Measurements from ENCODE around the gene MARCHF10. TPM values are rescaled to one million over a fixed set of nuclear protein-coding genes. Genes with fewer than 3 reads are reported as not detected.

The MARCHF10 gene
- polyA plus RNA-seq, 3 donors = not detected

GRCh38 chr17:62753562-62753961, 54.6 kb downstream of the MARCHF10 start:
- no peak overlapping the region for H3K9ac ChIP-seq (ENCODE audit: insufficient read depth, low read length, poor library complexity, severe bottlenecking)
- no peaks in the 10 kb centered on the region for H3K36me3 ChIP-seq (replicated peaks in 1 of 2; ENCODE audit: control insufficient read depth in 1 of 2, insufficient read depth in 2 of 2, low read length in 2 of 2)
- H3K4me1 Mint-ChIP-seq = no peaks in the 10 kb centered on the region
- TF ChIP-seq CTCF (IDR thresholded peaks at IDR 0.05) = no peak
- peaks cover 1 to 3% (median 1%) of the 10 kb centered on the region in 3 donors for H3K27me3 Mint-ChIP-seq (ENCODE audit: low read depth in 3 of 3)
- no peak overlapping the region for H3K4me2 ChIP-seq (replicated peaks; ENCODE audit: extremely low read depth, low read length, poor library complexity, severe bottlenecking)
- H3K79me2 ChIP-seq (ENCODE audit: insufficient read depth, low read length) = no peaks in the 10 kb centered on the region
- H3K27ac ChIP-seq (ENCODE audit: low read depth in 1 of 2, low read length in 2 of 2) = no peak overlapping the region
- no peak overlapping the region for H3K4me3 ChIP-seq (replicated peaks in 1 of 3; ENCODE audit: low read depth in 2 of 3, low read length in 3 of 3)
- 91% methylated on average over 6 of the region's 7 CpGs for WGBS (ENCODE audit: insufficient coverage)
- H3K27me3 ChIP-seq (ENCODE audit: control insufficient read depth in 2 of 2, insufficient read depth in 2 of 2, low read length in 2 of 2) = no peaks in the 10 kb centered on the region
- H4K20me1 ChIP-seq (ENCODE audit: insufficient read depth, low read length) = no peaks in the 10 kb centered on the region
- H3K4me1 ChIP-seq (ENCODE audit: control insufficient read depth in 1 of 2, insufficient read depth in 2 of 2, low read length in 2 of 2) = no peaks in the 10 kb centered on the region
- no peak overlapping the region for H3K4me3 Mint-ChIP-seq
- no peak overlapping the region for H2AFZ ChIP-seq (ENCODE audit: insufficient read depth, low read depth, low read length, poor library complexity, severe bottlenecking)
- no peaks in the 10 kb centered on the region for H3K9me3 ChIP-seq (replicated peaks in 1 of 2; ENCODE audit: control insufficient read depth in 1 of 2, insufficient read depth in 1 of 2, low read length in 2 of 2)
- no peaks in the 10 kb centered on the region for H3K36me3 Mint-ChIP-seq
- no peak for DNase-seq
- no peaks in the 10 kb centered on the region for H3K9me3 Mint-ChIP-seq
- H3K27ac Mint-ChIP-seq = peak overlapping the region in 2 of 7 donors; percentile 21 to 51
- intact Hi-C loops (cut with micrococcal nuclease) = no loop called here

GRCh38 chr17:62751060-62751691, 56.9 kb downstream of the MARCHF10 start:
- no peak overlapping the region for H2AFZ ChIP-seq (ENCODE audit: insufficient read depth, low read depth, low read length, poor library complexity, severe bottlenecking)

More at GRCh38 chr17:62751060-62751691, 56.9 kb downstream of the MARCHF10 start:
- no peak overlapping the region for H3K27ac ChIP-seq (ENCODE audit: low read depth in 1 of 2, low read length in 2 of 2)
- H3K4me3 ChIP-seq (replicated peaks in 1 of 3; ENCODE audit: low read depth in 2 of 3, low read length in 3 of 3) = no peak overlapping the region
- 85% methylated on average over 11 of the region's 12 CpGs for WGBS (ENCODE audit: insufficient coverage)
- no peaks in the 10 kb centered on the region for H3K9me3 ChIP-seq (replicated peaks in 1 of 2; ENCODE audit: control insufficient read depth in 1 of 2, insufficient read depth in 1 of 2, low read length in 2 of 2)
- Mint-ChIP-seq H3K27ac (no peak overlapping the region), H3K4me3 (no peak overlapping the region), H3K9me3 (no peaks in the 10 kb centered on the region), H3K36me3 (no peaks in the 10 kb centered on the region), H3K4me1 (no peaks in the 10 kb centered on the region), H3K27me3 (ENCODE audit: low read depth in 3 of 3) (peaks cover 1 to 2% (median 1%) of the 10 kb centered on the region in 3 donors)
- no peak for DNase-seq
- intact Hi-C loops (cut with micrococcal nuclease) = no loop called here
- H3K27me3 ChIP-seq (ENCODE audit: control insufficient read depth in 2 of 2, insufficient read depth in 2 of 2, low read length in 2 of 2) = no peaks in the 10 kb centered on the region
- H4K20me1 ChIP-seq (ENCODE audit: insufficient read depth, low read length) = no peaks in the 10 kb centered on the region
- no peaks in the 10 kb centered on the region for H3K36me3 ChIP-seq (replicated peaks in 1 of 2; ENCODE audit: control insufficient read depth in 1 of 2, insufficient read depth in 2 of 2, low read length in 2 of 2)
- no peaks in the 10 kb centered on the region for H3K79me2 ChIP-seq (ENCODE audit: insufficient read depth, low read length)
- no peak overlapping the region for H3K4me2 ChIP-seq (replicated peaks; ENCODE audit: extremely low read depth, low read length, poor library complexity, severe bottlenecking)
- H3K9ac ChIP-seq (ENCODE audit: insufficient read depth, low read length, poor library complexity, severe bottlenecking) = no peak overlapping the region
- TF ChIP-seq CTCF (IDR thresholded peaks at IDR 0.05) = no peak
- H3K4me1 ChIP-seq (ENCODE audit: control insufficient read depth in 1 of 2, insufficient read depth in 2 of 2, low read length in 2 of 2) = no peaks in the 10 kb centered on the region

All from CD14-positive monocyte (primary cell).